Lower leg skin (tissue), 3 donors: ENCODE data around the gene GNAT1.

Source experiments
- POLR2A ChIP-seq, 2 donors: fragments of 450-650 bp; IDR thresholded peaks; one replicate each; pipeline ENCODE4 v1.6.1; 2016 to 2017; ENCODE audit warnings: antibody characterized with exemption in 2 of 2, mild to moderate bottlenecking in 1 of 2, moderate library complexity in 1 of 2
- TF ChIP-seq, protein P1 (sequence below), 3 donors: fragments of 450-650 bp; IDR thresholded peaks; one replicate each; pipeline ENCODE4 v1.5.1; 2016; ENCODE audit warnings: antibody characterized with exemption in 3 of 3, mild to moderate bottlenecking in 3 of 3, moderate library complexity in 2 of 3

DNA sequence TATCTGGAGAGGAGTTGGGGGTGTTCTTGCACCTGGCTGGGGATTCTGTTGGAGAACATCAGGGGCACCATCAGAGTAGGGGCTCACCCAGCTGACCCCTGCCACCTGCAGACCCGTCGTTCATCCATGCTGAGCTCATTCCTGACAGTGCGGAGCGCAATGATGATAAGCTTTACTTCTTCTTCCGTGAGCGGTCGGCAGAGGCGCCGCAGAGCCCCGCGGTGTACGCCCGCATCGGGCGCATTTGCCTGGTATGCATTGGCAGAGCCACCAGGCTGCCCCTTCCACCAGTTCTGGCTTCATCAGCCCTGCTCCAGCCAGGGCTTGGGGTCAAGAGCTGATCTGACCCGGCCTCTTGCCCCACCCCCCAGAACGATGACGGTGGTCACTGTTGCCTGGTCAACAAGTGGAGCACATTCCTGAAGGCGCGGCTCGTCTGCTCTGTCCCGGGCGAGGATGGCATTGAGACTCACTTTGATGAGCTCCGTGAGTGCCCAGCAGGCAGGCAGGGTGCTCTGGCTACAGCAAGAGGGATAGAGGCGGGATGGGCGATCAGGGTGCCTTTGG is 8.8 kb upstream of the GNAT1 start:
- TF ChIP-seq, protein P1, sequence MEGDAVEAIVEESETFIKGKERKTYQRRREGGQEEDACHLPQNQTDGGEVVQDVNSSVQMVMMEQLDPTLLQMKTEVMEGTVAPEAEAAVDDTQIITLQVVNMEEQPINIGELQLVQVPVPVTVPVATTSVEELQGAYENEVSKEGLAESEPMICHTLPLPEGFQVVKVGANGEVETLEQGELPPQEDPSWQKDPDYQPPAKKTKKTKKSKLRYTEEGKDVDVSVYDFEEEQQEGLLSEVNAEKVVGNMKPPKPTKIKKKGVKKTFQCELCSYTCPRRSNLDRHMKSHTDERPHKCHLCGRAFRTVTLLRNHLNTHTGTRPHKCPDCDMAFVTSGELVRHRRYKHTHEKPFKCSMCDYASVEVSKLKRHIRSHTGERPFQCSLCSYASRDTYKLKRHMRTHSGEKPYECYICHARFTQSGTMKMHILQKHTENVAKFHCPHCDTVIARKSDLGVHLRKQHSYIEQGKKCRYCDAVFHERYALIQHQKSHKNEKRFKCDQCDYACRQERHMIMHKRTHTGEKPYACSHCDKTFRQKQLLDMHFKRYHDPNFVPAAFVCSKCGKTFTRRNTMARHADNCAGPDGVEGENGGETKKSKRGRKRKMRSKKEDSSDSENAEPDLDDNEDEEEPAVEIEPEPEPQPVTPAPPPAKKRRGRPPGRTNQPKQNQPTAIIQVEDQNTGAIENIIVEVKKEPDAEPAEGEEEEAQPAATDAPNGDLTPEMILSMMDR (IDR thresholded peaks at IDR 0.05) = no peak
- TF ChIP-seq POLR2A (IDR thresholded peaks at IDR 0.05) = no peak
